ENCODE data around the gene FAM25A. TPM values are rescaled to one million over a fixed set of nuclear protein-coding genes. Genes with fewer than 3 reads are reported as not detected.

The FAM25A gene
- polyA plus RNA-seq, 1 donor from 2014 or later, result not detected

GRCh38 chr10:87072449-87072848, 52.4 kb downstream of the FAM25A start:
- Histone ChIP-seq H3F3A (ENCODE audit: insufficient read depth, low read length, poor library complexity, severe bottlenecking) (no peaks in the 10 kb centered on the region), H3K27me3 (ENCODE audit: insufficient read depth, low read depth, low read length) (no peaks in the 10 kb centered on the region), H3K27ac (ENCODE audit: low read length) (no peak overlapping the region), H3K9me3 (ENCODE audit: low read length) (no peaks in the 10 kb centered on the region), H3K9me2 (ENCODE audit: insufficient read depth, low read length) (no peaks in the 10 kb centered on the region), H3K4me3 (ENCODE audit: low read length) (no peak overlapping the region), H3K79me2 (replicated peaks; ENCODE audit: insufficient read depth, low read length) (no peaks in the 10 kb centered on the region), H3K36me3 (ENCODE audit: insufficient read depth, low read length) (peaks cover 3% of the 10 kb centered on the region), H3K4me2 (ENCODE audit: low read length) (no peak overlapping the region), H2AFZ (ENCODE audit: low read depth, low read length) (no peak overlapping the region), H4K20me1 (ENCODE audit: insufficient read depth) (no peaks in the 10 kb centered on the region), H3K9ac (ENCODE audit: low read length) (no peak overlapping the region)
- TF ChIP-seq SMC3 (conservative IDR thresholded peaks at IDR 0.05; ENCODE audit: poor library complexity) (no peak), EP300 (conservative IDR thresholded peaks at IDR 0.05; ENCODE audit: poor library complexity, severe bottlenecking) (no peak), REST (IDR thresholded peaks at IDR 0.05; ENCODE audit: borderline replicate concordance) (no peak), RAD21 (conservative IDR thresholded peaks at IDR 0.05) (no peak), MXI1 (conservative IDR thresholded peaks at IDR 0.05; ENCODE audit: poor library complexity, severe bottlenecking) (no peak), EZH2 (IDR thresholded peaks at IDR 0.05; ENCODE audit: borderline replicate concordance, insufficient read depth, low read length, poor library complexity, severe bottlenecking) (no peak), POLR2AphosphoS5 (IDR thresholded peaks at IDR 0.05) (no peak), CTCF (IDR thresholded peaks at IDR 0.05; ENCODE audit: poor library complexity, severe bottlenecking) (no peak), TAF1 (IDR thresholded peaks at IDR 0.05; ENCODE audit: low read depth) (no peak)

Small RNAs within 50 kb of the gene (small RNA-seq; reads per million reads assigned to genes)
- 0 reads per million in 3 experiments for gene AL136982.5
- gene BMS1P3, result 0 reads per million in 3 experiments
- 0 reads per million in 3 experiments for gene FAM25A
- gene RNU6-529P, result 0 reads per million in 3 experiments

Other genes starting within 250 kb of the FAM25A start
- 0.15 TPM in 1 of 2 replicates, not detected in the other for gene MMRN2, start 62.7 kb upstream of the FAM25A start, polyA plus RNA-seq
- gene SNCG, start 61.7 kb upstream of the FAM25A start, polyA plus RNA-seq, result 4.1 and 6.1 TPM in 2 replicates
- not detected in 2 replicates for gene ADIRF, start 51.8 kb upstream of the FAM25A start, polyA plus RNA-seq
- 107 and 110 TPM in 2 replicates for gene GLUD1, start 74.5 kb downstream of the FAM25A start, polyA plus RNA-seq
- gene SHLD2, start 74.9 kb downstream of the FAM25A start, polyA plus RNA-seq, result 12.0 and 15.8 TPM in 2 replicates
- gene NUTM2A, start 205.2 kb downstream of the FAM25A start, polyA plus RNA-seq, result 1.6 and 3.0 TPM in 2 replicates